ENCODE measurements around the gene VWF.

Gene VWF

GRCh38 chr12:5984873-5985272 lies 139.6 kb downstream of the VWF start:
- no peak for DNase-seq (ENCODE audit: low read depth in 2 of 2)

- no peak for DNase-seq (ENCODE audit: low read depth in 2 of 2)
Observed at GRCh38 chr12:5982106-5982505, 142.4 kb downstream of the VWF start.

- DNase-seq (ENCODE audit: low read depth in 2 of 2) = no peak
Observed at GRCh38 chr12:5977556-5977955, 146.9 kb downstream of the VWF start.

GRCh38 chr12:5976711-5977110 lies 147.8 kb downstream of the VWF start:
- no peak for DNase-seq (ENCODE audit: low read depth in 2 of 2)

- no peak for DNase-seq (ENCODE audit: low read depth in 2 of 2)
Observed at GRCh38 chr12:5976196-5976595, 148.3 kb downstream of the VWF start.

GRCh38 chr12:5973461-5974115 lies 150.9 kb downstream of the VWF start:
- DNase-seq (ENCODE audit: low read depth in 2 of 2) = no peak

GRCh38 chr12:5972387-5972786 lies 152.1 kb downstream of the VWF start:
- DNase-seq (ENCODE audit: low read depth in 2 of 2) = no peak

GRCh38 chr12:5971194-5971850 lies 153.1 kb downstream of the VWF start:
- DNase-seq (ENCODE audit: low read depth in 2 of 2) = no peak

- no peak for DNase-seq (ENCODE audit: low read depth in 2 of 2)
Observed at GRCh38 chr12:5969974-5970690, 154.3 kb downstream of the VWF start.

GRCh38 chr12:5969156-5969973 lies 155.1 kb downstream of the VWF start:
- DNase-seq (ENCODE audit: low read depth in 2 of 2) = no peak

- DNase-seq (ENCODE audit: low read depth in 2 of 2) = no peak
Observed at GRCh38 chr12:5967645-5968415, 156.6 kb downstream of the VWF start.

GRCh38 chr12:5966486-5967095 lies 157.9 kb downstream of the VWF start:
- no peak for DNase-seq (ENCODE audit: low read depth in 2 of 2)

GRCh38 chr12:5965950-5966383 lies 158.5 kb downstream of the VWF start:
- DNase-seq (ENCODE audit: low read depth in 2 of 2) = no peak

GRCh38 chr12:5964913-5965900 lies 159.3 kb downstream of the VWF start:
- no peak for DNase-seq (ENCODE audit: low read depth in 2 of 2)

GRCh38 chr12:5963515-5963914 lies 161.0 kb downstream of the VWF start:
- no peak for DNase-seq (ENCODE audit: low read depth in 2 of 2)

GRCh38 chr12:5960783-5961182 lies 163.7 kb downstream of the VWF start:
- DNase-seq (ENCODE audit: low read depth in 2 of 2) = no peak

- DNase-seq (ENCODE audit: low read depth in 2 of 2) = no peak
Observed at GRCh38 chr12:5956987-5957386, 167.5 kb downstream of the VWF start.

GRCh38 chr12:5954661-5955060 lies 169.8 kb downstream of the VWF start:
- DNase-seq (ENCODE audit: low read depth in 2 of 2) = no peak

GRCh38 chr12:5953835-5954586 lies 170.5 kb downstream of the VWF start:
- DNase-seq (ENCODE audit: low read depth in 2 of 2) = no peak

Measured in activated CD8-positive, alpha-beta memory T cell treated with anti-CD3 and anti-CD28 coated beads for 4 hours (primary cell).